Epithelial cell of proximal tubule (primary cell): ENCODE results near the gene GPRIN1. TPM values are rescaled to one million over a fixed set of nuclear protein-coding genes. Genes with fewer than 3 reads are reported as not detected.

Source experiments
- DNase-seq: peaks from one replicate; pipeline ENCODE4 v3.0.0-alpha.2; 2011; ENCODE audit warnings: low read depth
- H3K4me3 ChIP-seq: 2 replicates; pipeline ENCODE4 v1.5.1; 2011; ENCODE audit warnings: low read depth, mild to moderate bottlenecking, low read length
- CTCF ChIP-seq: conservative IDR thresholded peaks from 2 replicates; pipeline ENCODE4 v1.5.1; 2012; ENCODE audit warnings: low read depth, mild to moderate bottlenecking, low read length
- total RNA-seq: library from RNA; depleted of rRNA; stranded (reverse); fragments of >200 nt; gene quantifications from 2 replicates; pipeline ENCODE4 v1.2.3, GENCODE V29; 2015

GPRIN1 gene
- total RNA-seq, 1 donor from 2014 or later: 34.0 TPM

- peak overlapping the region; percentile 48 for H3K4me3 ChIP-seq
- no peak for TF ChIP-seq CTCF
- DNase-seq: no peak
Observed at GRCh38 chr5:176550275-176550831, 59.6 kb downstream of the GPRIN1 start.

DNA sequence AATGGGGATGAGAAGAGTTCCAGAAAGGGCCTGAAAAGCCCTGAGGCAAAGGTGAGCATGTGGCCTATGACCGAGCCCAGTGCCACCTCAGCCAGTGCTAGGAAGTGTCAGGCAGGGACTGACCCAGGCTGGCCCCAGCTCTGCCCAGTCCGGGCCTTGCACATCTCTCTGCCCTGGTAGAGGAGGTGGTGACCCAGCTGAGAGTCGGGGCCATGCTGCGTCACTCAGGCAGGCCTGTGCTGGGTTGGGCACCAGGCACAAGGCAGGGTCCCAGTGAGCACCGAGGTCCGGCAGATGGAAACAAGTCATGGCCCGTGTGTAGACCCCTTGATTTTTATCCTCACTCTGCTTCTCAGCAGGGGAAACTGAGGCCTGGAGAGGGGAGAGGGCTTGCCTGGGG, 60.1 kb downstream of the GPRIN1 start:
- DNase-seq: no peak
- H3K4me3 ChIP-seq: no peak overlapping the region
- TF ChIP-seq CTCF: no peak

DNA sequence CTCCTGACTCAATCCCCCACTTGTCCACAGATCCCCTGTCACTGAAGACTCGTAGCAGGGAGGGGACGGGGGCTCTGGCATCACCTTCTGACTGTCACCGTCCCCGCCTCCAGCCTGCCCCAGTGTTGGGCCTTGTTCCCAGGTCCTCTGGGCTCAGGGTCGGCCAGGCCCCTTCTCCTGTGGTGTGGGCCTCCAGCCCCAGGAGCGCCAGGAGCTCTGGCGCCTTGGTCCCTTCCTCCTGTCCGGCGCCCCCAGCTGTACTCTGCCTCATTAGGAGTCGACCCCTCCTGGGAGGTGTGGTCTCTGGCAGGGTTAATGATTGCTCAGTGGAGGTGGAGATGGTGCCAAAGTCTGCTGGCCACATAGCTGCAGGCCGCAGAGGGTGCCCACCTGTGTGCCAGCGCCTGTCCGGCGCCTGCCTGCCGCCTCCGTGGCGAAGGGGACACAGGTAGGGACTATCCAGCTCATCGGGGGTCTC, 61.0 kb downstream of the GPRIN1 start, which contains the start of gene CDHR2:
Gene CDHR2, plus strand, starts transcription at position 376 of the 478 bp plus-strand sequence. CDS start 16,011 bp downstream, outside the sequence.
- no peak for TF ChIP-seq CTCF
- DNase-seq: no peak
- no peak within 1 kb of the TSS for H3K4me3 ChIP-seq

- no peak for DNase-seq
- TF ChIP-seq CTCF: no peak
- H3K4me3 ChIP-seq: no peak overlapping the region
Observed at GRCh38 chr5:176547802-176548201, 62.2 kb downstream of the GPRIN1 start.

Other genes starting within 250 kb of the GPRIN1 start
- 88.1 and 90.1 TPM in 2 replicates for gene KIAA1191, start 248.4 kb downstream of the GPRIN1 start, total RNA-seq
- 2.9 and 3.4 TPM in 2 replicates for gene ARL10, start 244.7 kb downstream of the GPRIN1 start, total RNA-seq
- 23.5 and 42.7 TPM in 2 replicates for gene NOP16, start 221.6 kb downstream of the GPRIN1 start, total RNA-seq
- gene HIGD2A, start 221.4 kb downstream of the GPRIN1 start, total RNA-seq: 118 and 123 TPM in 2 replicates
- 149 and 152 TPM in 2 replicates for gene CLTB, start 193.6 kb downstream of the GPRIN1 start, total RNA-seq
- gene FAF2, start 161.8 kb downstream of the GPRIN1 start, total RNA-seq: 32.9 and 35.7 TPM in 2 replicates
- gene RNF44, start 72.8 kb downstream of the GPRIN1 start, total RNA-seq: 10.9 and 17.1 TPM in 2 replicates
- gene CDHR2, start 60.8 kb downstream of the GPRIN1 start, total RNA-seq: not detected in 2 replicates
- gene SNCB, start 20.4 kb upstream of the GPRIN1 start, total RNA-seq: 0.17 TPM in 1 of 2 replicates, not detected in the other
- not detected in 2 replicates for gene EIF4E1B, start 20.5 kb upstream of the GPRIN1 start, total RNA-seq
- gene TSPAN17, start 37.3 kb upstream of the GPRIN1 start, total RNA-seq: 29.1 and 40.2 TPM in 2 replicates
- gene UNC5A, start 200.4 kb upstream of the GPRIN1 start, total RNA-seq: 0.07 and 1.2 TPM in 2 replicates